Stimulated activated CD4-positive, alpha-beta T cell treated with anti-CD3 and anti-CD28 coated beads, Interleukin-4, amount 100 ng/mL, for 48 hours (primary cell): ENCODE measurements around the gene NEDD8.
A peak's percentile ranks its signal among the peaks of the same experiment; 100 is the strongest.
"Not testable (repeated sequence)": the region's sequence is repeated elsewhere in the genome, so short reads cannot be mapped to it uniquely, and the experiment has no call there.

ENCODE experiments used
- DNase-seq, 2 donors: peaks; one replicate each; pipeline ENCODE4 v3.0.0-alpha.2; 2020; ENCODE audit warnings: low read depth in 2 of 2

NEDD8 gene

GRCh38 chr14:24247422-24247821, 15.3 kb upstream of the NEDD8 start:
- no peak for DNase-seq

GRCh38 chr14:24246765-24247212, 14.6 kb upstream of the NEDD8 start:
- peak in 1 of 2 donors; percentile 7 for DNase-seq

- not testable (repeated sequence) for DNase-seq
Observed at GRCh38 chr14:24245350-24245749, 13.2 kb upstream of the NEDD8 start.

GRCh38 chr14:24243336-24243836, 11.2 kb upstream of the NEDD8 start:
- no peak for DNase-seq

- peak; percentile 88 to 96 for DNase-seq
Observed at GRCh38 chr14:24241829-24242443, 9.8 kb upstream of the NEDD8 start.

- DNase-seq = no peak
Observed at GRCh38 chr14:24240110-24240918, 8.1 kb upstream of the NEDD8 start.

GRCh38 chr14:24238527-24239037, 6.4 kb upstream of the NEDD8 start:
- no peak for DNase-seq

- DNase-seq = no peak
Observed at GRCh38 chr14:24238123-24238522, 6.0 kb upstream of the NEDD8 start.

GRCh38 chr14:24237463-24237955, 5.3 kb upstream of the NEDD8 start:
- no peak for DNase-seq

GRCh38 chr14:24236689-24237462, 4.7 kb upstream of the NEDD8 start:
- DNase-seq = no peak

GRCh38 chr14:24235804-24236688, 3.9 kb upstream of the NEDD8 start:
- no peak for DNase-seq

- no peak for DNase-seq
Observed at GRCh38 chr14:24234095-24235005, 2.2 kb upstream of the NEDD8 start.

- no peak for DNase-seq
Observed at GRCh38 chr14:24233538-24233866, 1.3 kb upstream of the NEDD8 start.

GRCh38 chr14:24232645-24233537, 724 bp upstream of the NEDD8 start, which contains the start of gene GMPR2:
Gene GMPR2 (plus strand): TSS chr14:24232929. CDS start chr14:24233254, 325 bp downstream.
- DNase-seq = no peak

- no peak for DNase-seq
Observed at GRCh38 chr14:24231263-24232120, 675 bp downstream of the NEDD8 start.

GRCh38 chr14:24228902-24229301, 3.3 kb downstream of the NEDD8 start:
- DNase-seq = no peak

GRCh38 chr14:24226473-24226872, 5.7 kb downstream of the NEDD8 start:
- no peak for DNase-seq

- no peak for DNase-seq
Observed at GRCh38 chr14:24224618-24225071, 7.5 kb downstream of the NEDD8 start.
